ENCODE data around the gene IGSF3. TPM values are rescaled to one million over a fixed set of nuclear protein-coding genes. Genes with fewer than 3 reads are reported as not detected.

IGSF3 gene
- total and polyA plus RNA-seq, 2 experiments from 2014 or later = 8.8 to 34.0 TPM

DNA sequence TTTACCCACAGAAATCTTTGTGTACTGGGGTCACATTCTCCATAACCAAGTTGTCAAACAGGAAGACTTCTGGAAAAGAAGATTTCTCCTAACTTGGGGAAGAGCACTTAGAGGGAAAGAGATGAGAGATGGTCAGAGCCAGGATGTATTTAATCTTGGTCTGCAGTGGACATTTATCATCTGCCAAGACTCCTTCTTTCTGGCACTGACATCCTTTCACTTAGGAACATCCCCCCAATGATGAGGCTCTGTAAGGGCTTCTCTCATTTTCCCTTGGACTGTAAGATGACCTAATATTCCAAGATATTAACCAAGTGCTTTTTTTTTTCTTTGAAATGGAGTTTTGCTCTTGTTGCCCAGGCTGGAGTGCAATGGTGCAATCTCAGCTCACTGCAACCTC, 39.3 kb upstream of the IGSF3 start:
- no peaks in the 10 kb centered on the region for H3K79me2 ChIP-seq
- no peak for DNase-seq (ENCODE audit: low spot score)
- TF ChIP-seq EZH2 (IDR thresholded peaks at IDR 0.05; ENCODE audit: borderline replicate concordance) (no peak), EZH2phosphoT487 (IDR thresholded peaks at IDR 0.05; ENCODE audit: low read depth, severe bottlenecking, unreplicated experiment) (no peak)
- TF ChIP-seq, protein P1, sequence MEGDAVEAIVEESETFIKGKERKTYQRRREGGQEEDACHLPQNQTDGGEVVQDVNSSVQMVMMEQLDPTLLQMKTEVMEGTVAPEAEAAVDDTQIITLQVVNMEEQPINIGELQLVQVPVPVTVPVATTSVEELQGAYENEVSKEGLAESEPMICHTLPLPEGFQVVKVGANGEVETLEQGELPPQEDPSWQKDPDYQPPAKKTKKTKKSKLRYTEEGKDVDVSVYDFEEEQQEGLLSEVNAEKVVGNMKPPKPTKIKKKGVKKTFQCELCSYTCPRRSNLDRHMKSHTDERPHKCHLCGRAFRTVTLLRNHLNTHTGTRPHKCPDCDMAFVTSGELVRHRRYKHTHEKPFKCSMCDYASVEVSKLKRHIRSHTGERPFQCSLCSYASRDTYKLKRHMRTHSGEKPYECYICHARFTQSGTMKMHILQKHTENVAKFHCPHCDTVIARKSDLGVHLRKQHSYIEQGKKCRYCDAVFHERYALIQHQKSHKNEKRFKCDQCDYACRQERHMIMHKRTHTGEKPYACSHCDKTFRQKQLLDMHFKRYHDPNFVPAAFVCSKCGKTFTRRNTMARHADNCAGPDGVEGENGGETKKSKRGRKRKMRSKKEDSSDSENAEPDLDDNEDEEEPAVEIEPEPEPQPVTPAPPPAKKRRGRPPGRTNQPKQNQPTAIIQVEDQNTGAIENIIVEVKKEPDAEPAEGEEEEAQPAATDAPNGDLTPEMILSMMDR (IDR thresholded peaks at IDR 0.05; ENCODE audit: poor library complexity) = no peak
- no peaks in the 10 kb centered on the region for H3K9me2 ChIP-seq (replicated peaks; ENCODE audit: insufficient read depth)
- no peaks in the 10 kb centered on the region for H4K20me1 ChIP-seq (ENCODE audit: insufficient read depth, poor library complexity, severe bottlenecking)
- no peaks in the 10 kb centered on the region for H3K36me3 ChIP-seq (replicated peaks; ENCODE audit: insufficient read depth, low read depth)
- H3K4me3 ChIP-seq = no peak overlapping the region
- H3K4me2 ChIP-seq = no peak overlapping the region
- H2AFZ ChIP-seq = no peak overlapping the region
- no peaks in the 10 kb centered on the region for H3K27me3 ChIP-seq
- H3K27ac ChIP-seq = no peak overlapping the region
- no peaks in the 10 kb centered on the region for H3K9me3 ChIP-seq (ENCODE audit: low read depth)
- peaks cover 16% of the 10 kb centered on the region for H3K4me1 ChIP-seq (ENCODE audit: insufficient read depth)

DNA sequence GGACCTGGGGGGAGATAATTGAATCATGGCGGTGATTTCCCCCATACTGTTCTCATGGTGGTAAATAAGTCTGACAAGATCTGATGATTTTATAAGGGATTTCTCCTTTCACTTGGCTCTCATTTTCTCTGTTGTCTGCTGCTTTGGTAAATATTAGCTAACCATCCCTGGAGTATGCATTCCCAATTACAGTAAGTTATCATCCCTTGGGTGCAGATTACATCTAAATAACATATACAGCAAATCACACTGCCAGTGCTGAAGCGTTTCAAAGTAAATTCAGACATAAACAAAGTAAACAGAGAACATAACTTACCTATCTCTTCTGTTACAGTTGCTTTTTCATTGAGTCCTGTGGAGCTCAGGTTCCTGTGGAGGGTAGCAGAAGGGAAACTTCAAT, 38.6 kb upstream of the IGSF3 start:
- peaks cover 11% of the 10 kb centered on the region for H3K4me1 ChIP-seq (ENCODE audit: insufficient read depth)
- 67% methylated on average over 2 of the region's 2 CpGs for WGBS (ENCODE audit: low lambda C conversion rate, missing lambda C conversion rate)
- H3K27ac ChIP-seq = no peak overlapping the region
- H2AFZ ChIP-seq = no peak overlapping the region
- no peaks in the 10 kb centered on the region for H3K79me2 ChIP-seq
- H3K36me3 ChIP-seq (replicated peaks; ENCODE audit: insufficient read depth, low read depth) = no peaks in the 10 kb centered on the region
- TF ChIP-seq EZH2phosphoT487 (IDR thresholded peaks at IDR 0.05; ENCODE audit: low read depth, severe bottlenecking, unreplicated experiment) (no peak), EZH2 (IDR thresholded peaks at IDR 0.05; ENCODE audit: borderline replicate concordance) (no peak)
- TF ChIP-seq, protein P1 (IDR thresholded peaks at IDR 0.05; ENCODE audit: poor library complexity) = no peak
- no peaks in the 10 kb centered on the region for H4K20me1 ChIP-seq (ENCODE audit: insufficient read depth, poor library complexity, severe bottlenecking)
- no peaks in the 10 kb centered on the region for H3K9me2 ChIP-seq (replicated peaks; ENCODE audit: insufficient read depth)
- H3K4me3 ChIP-seq = no peak overlapping the region
- no peak overlapping the region for H3K4me2 ChIP-seq
- DNase-seq (ENCODE audit: low spot score) = no peak
- no peaks in the 10 kb centered on the region for H3K9me3 ChIP-seq (ENCODE audit: low read depth)
- no peaks in the 10 kb centered on the region for H3K27me3 ChIP-seq

DNA sequence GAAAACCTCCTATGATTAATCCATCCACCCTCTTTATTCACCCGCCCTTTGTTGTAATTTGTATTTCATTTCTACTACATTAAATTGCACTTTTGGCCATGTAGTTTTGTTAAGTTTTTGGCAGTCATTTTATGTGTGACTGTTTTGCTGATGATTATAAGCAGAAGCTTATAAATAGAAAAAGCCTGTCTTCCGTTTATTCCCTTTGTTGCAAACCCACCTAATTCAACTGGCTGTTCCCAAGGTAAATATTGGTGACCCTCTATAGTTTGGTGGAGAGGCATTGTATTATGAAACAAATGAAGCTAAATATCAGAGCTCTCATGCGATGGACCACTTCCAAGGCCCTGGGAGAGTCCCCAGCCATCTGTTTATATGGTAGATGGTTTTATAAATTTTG, 36.7 kb upstream of the IGSF3 start:
- H3K4me3 ChIP-seq = no peak overlapping the region
- no peak for TF ChIP-seq EZH2phosphoT487 (IDR thresholded peaks at IDR 0.05; ENCODE audit: low read depth, severe bottlenecking, unreplicated experiment)
- H3K9me3 ChIP-seq (ENCODE audit: low read depth) = no peaks in the 10 kb centered on the region
- H3K27ac ChIP-seq = no peak overlapping the region
- no peaks in the 10 kb centered on the region for H3K36me3 ChIP-seq (replicated peaks; ENCODE audit: insufficient read depth, low read depth)
- no peaks in the 10 kb centered on the region for H3K9me2 ChIP-seq (replicated peaks; ENCODE audit: insufficient read depth)
- H4K20me1 ChIP-seq (ENCODE audit: insufficient read depth, poor library complexity, severe bottlenecking) = no peaks in the 10 kb centered on the region
- no peak overlapping the region for H2AFZ ChIP-seq
- no peak overlapping the region for H3K4me2 ChIP-seq
- 91% methylated on average over 3 of the region's 3 CpGs for WGBS (ENCODE audit: low lambda C conversion rate, missing lambda C conversion rate)
- H3K4me1 ChIP-seq (ENCODE audit: insufficient read depth) = no peaks in the 10 kb centered on the region
- no peaks in the 10 kb centered on the region for H3K27me3 ChIP-seq
- H3K79me2 ChIP-seq = no peaks in the 10 kb centered on the region
- DNase-seq (ENCODE audit: low spot score) = no peak

DNA sequence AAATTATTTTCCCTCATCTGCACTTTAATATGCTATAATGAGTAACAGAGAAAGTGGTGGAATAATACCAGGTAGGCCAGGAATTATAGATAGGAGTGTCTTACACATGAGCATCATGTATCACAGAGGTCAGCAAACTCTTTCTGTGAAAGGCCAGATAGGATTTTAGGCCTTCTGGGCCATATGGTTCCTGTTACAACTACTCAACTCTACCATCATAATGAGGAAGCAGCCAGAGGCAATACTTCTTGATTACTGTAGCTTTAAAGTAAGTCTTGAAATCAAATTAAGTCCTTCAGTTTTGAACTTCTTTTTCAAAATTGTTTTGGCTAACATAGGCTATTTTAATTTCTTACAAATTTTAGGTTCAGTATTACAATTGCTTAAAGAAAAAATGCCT, 32.1 kb upstream of the IGSF3 start:
- no peaks in the 10 kb centered on the region for H4K20me1 ChIP-seq (ENCODE audit: insufficient read depth, poor library complexity, severe bottlenecking)
- no peak for DNase-seq (ENCODE audit: low spot score)

More for the DNA sequence above, 32.1 kb upstream of the IGSF3 start:
- no peak overlapping the region for H3K27ac ChIP-seq
- no peak overlapping the region for H2AFZ ChIP-seq
- no peaks in the 10 kb centered on the region for H3K36me3 ChIP-seq (replicated peaks; ENCODE audit: insufficient read depth, low read depth)
- H3K9me3 ChIP-seq (ENCODE audit: low read depth) = no peaks in the 10 kb centered on the region
- no peaks in the 10 kb centered on the region for H3K27me3 ChIP-seq
- no peaks in the 10 kb centered on the region for H3K79me2 ChIP-seq
- no peak overlapping the region for H3K4me2 ChIP-seq
- peaks cover 6% of the 10 kb centered on the region for H3K4me1 ChIP-seq (ENCODE audit: insufficient read depth)
- TF ChIP-seq, protein P1 (IDR thresholded peaks at IDR 0.05; ENCODE audit: poor library complexity) = no peak
- TF ChIP-seq EZH2phosphoT487 (IDR thresholded peaks at IDR 0.05; ENCODE audit: low read depth, severe bottlenecking, unreplicated experiment) (no peak), EZH2 (IDR thresholded peaks at IDR 0.05; ENCODE audit: borderline replicate concordance) (no peak)
- H3K9me2 ChIP-seq (replicated peaks; ENCODE audit: insufficient read depth) = no peaks in the 10 kb centered on the region
- no peak overlapping the region for H3K4me3 ChIP-seq
